NCI-H187 (cell line): ENCODE results near the gene PAPSS2.
A peak's percentile ranks its signal among the peaks of the same experiment; 100 is the strongest.

Source experiments
- DNase-seq, 2 experiments: peaks; one replicate each; lab custom pipeline; 2025; lab: John Stamatoyannopoulos, UW

PAPSS2 gene

GRCh38 chr10:87750001-87750671 is 90.5 kb downstream of the PAPSS2 start:
- DNase-seq: peak in 1 of 2 experiments; percentile 36

DNA sequence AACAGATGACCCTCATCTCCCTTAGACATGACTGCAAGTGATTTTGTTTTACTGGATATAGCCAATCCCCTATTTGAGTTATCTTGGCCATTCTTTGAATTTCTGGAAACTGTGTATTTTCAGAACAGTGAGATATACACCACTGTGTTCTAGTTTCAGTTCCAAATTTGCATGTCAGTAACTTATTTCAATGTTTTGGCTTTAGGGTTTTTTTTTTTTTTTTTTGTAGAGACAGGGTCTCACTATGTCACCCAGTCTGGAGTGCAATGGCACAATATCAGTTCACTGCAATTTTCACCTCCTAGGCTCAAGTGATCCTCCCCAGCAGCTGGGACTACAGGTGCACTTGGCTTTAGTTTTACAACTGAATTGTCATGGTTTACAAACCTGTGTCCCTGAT is 91.1 kb downstream of the PAPSS2 start:
- DNase-seq: no peak

DNA sequence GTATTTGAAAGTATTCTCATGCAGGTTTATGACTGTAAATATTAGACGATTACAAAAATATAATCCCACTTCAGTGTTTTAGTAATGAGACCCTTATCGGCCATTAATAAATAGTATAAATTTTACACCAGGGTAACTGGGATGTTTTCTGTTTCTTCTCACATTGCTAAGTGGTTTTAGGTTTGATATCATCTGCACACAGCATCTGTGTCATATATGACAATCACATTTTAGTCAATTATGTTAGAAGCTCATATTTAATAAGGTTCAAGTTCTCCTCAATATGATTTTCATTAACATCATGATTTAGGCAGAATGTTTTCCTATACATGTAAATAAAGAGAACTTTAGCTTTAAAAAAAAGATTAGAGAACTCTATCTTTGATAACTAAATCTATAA is 91.6 kb downstream of the PAPSS2 start:
- no peak for DNase-seq

DNA sequence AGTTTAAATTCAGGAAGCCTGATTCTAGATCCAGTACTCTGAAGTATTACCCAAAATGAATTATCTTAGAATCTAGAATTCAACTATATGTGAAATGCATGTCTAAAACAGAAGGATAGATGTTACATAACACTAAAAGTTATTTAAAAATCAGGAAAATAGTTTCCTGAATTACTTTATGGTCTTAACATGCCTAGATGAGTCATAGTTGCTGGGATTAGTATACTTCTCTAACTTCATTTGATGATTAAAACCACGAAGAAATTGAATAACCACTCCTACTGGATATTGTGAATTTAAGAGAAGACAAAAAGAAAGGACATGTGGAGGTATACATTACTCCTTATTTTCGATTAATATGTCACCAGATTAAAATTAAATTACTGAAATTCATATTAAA is 92.9 kb downstream of the PAPSS2 start:
- no peak for DNase-seq

- DNase-seq: no peak
Measured at GRCh38 chr10:87753995-87754866, 94.6 kb downstream of the PAPSS2 start.

DNA sequence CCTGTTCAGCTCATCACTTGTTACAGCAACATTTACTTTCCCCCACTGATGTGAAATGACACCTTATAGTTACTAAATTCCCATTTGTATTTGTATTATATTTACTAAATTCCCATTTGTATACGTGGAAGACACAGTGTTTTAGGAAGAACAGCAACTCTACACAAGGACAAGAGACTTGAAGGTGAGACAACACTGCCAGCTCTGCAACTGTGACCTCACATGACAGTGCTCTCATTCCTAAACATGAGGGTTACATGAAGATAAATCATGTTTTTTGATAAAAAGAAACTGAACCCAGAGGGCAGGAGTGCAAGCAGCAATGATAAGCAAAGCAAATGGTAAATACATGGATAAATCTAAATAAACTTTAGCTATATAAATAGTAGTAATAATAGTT is 98.0 kb downstream of the PAPSS2 start:
- DNase-seq: no peak

DNA sequence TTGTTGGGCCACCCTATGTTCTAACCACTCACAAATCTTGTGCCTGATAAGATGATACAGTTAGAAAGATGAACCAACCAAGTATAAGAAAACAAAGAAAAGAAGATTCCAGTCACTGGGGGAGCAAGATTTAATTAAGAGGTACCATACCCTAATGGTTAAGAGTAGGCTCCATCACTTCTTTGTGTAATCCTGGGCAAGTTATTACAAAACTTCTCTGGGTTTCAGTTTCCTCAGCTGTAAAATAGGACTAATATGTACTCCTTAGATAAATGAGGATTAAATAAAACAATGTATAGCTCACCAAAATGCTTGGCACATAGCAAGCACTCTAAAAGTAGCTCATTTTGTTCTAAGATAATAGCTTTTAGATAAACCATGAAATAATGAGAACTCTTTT is 99.9 kb downstream of the PAPSS2 start:
- DNase-seq: no peak

DNA sequence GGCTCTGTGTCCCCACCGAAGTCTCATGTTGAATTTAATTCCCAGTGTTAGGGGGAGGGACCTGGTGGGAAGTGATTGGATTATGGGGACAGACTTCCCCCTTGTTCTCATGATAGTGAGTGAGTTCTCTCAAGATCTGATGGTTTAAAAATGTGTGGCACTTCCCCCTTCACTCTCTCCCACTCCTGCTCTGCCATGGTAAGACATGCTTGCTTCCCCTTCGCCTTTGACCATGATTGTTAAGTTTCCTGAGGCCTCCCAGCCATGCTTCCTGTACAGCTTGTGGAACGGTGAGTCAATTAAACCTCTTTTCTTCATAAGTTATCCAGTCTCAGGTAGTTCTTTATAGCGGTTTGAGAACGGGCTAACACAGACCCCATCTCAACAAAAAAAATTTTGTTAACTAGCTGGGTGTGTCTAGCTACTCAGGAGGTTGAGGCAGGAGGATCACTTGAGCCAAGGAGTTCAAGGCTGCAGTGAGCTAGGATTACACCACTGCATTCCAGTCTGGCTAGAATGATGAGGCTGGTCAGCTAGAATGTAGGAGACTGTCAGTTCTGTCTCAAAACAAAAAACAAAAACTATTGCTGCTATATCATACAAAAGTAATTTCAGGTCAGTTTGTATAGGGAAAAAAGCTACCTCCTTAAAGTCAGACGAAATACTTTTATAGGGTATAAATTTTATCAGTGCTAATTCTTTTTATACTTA is 100.7 kb downstream of the PAPSS2 start:
- DNase-seq: no peak

DNA sequence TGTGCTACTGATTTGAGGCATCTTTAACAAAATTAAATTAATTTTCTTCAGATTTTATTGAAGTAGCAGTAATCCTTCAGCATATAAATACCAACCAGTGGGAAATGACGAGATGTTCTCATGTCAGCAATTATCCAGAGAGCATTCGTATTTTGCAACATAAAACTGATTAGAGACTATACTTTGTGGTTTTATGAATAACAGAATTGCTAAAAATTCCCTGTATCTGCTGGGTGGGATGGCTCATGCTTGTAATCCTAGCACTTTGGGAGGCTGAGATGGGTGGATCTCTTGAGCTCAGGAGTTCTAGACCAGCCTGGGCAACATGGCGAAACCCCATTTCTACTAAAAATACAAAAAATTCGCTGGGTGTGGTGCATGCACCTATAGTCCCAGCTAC is 101.5 kb downstream of the PAPSS2 start:
- DNase-seq: no peak

GRCh38 chr10:87761892-87762291 is 102.2 kb downstream of the PAPSS2 start:
- DNase-seq: no peak

DNA sequence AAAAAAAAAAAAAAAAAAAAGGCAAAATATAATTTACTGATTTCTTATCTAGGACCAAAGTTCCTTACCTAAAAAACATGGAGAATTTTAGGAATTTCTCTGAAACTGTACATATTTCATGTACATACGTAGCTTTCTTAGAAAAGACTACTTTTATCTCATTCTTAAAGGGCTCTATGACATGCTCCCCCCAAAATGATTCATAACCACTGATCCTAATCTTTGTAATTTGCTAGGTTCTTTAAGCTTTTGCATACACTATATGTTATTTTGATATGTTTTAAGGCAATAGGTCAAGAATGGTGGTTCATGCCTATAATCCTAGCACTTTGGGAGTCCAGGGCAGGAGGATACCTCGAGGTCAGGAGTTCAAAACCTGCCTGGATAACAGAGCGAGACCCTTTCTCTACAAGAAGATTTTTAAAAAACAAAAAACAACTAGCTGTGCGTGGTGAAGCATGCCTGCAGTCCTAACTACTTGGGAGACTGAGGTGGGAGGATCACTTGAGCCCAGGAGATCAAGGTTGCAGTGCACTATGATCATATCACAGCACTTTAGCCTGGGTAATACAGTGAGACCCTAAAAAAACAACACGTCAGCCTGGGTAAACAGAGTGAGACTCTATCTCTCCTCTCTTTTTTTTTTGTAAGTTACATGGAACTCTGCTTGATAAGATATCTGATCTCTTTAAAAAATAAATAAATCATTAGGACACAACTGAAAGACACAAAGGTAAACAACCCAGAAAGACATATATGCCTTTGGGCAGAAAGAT is 103.6 kb downstream of the PAPSS2 start:
- no peak for DNase-seq

DNA sequence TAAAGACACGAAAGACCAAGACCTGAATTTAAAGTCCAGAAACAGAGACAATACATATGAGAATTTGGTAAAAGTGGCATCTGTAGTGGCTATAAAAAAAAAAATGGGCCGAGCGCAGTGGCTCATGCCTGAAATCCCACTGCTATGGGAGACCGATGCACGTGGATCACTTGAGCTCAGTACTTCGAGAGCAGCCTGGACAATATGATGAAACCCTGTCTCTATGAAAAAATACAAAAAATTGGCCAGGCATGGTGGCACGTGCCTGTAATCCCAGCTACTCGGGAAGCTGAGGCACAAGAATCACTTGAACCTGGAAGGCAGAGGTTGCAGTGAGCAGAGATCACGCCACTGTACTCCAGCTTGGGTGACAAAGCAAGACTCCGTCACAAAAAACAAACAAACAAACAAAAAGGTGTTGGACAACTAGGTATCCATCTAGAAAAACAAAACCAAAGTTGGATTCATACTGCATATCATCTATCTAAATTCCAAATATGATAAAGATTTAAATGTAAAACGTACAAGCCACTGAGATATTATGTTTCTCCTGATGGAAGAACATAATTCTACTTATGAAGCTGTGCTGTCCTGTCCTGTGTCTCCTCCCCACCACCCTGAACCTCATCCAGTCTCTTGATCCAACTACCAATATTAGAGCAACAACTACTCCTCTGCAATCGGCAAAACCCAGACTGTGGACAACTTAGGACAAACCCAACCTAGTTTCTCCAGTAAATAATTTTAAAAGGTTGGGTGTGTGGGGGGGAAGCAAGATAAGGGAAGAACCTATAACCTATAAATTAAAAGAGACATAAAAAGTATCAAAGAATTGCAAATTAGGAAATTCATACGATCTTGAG is 104.6 kb downstream of the PAPSS2 start:
- DNase-seq: no peak

DNA sequence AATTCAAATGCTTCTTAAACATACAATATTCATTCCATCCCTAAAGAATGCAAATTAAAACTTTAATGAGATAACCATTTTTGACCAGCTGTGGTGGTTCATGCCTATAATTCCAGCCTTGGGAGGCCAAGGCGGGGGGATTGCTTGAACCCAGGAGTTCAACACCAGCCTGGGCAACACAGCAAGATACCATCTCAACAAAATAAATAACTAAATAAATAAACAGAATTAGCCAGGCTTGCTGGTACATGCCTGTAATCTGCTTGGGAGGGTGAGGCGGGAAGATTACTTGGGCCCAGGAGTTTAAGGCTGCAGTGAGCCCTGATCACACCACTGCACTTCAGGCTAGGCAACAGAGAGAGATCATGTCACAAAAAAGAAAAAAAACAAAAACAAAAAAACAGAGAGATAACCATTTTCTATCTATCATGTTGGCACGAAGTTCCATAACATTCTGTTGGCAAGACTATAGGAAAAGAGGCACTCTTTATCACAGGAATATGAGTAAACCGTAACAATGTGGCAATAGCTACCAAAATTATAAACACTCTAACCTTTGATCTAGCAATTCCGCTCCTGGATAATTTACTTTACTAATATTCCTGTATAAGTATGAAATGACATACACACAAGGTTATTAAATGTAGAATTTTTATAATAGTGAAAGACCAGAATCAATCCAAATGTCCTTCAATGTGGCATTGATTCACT is 106.1 kb downstream of the PAPSS2 start:
- DNase-seq: no peak

DNA sequence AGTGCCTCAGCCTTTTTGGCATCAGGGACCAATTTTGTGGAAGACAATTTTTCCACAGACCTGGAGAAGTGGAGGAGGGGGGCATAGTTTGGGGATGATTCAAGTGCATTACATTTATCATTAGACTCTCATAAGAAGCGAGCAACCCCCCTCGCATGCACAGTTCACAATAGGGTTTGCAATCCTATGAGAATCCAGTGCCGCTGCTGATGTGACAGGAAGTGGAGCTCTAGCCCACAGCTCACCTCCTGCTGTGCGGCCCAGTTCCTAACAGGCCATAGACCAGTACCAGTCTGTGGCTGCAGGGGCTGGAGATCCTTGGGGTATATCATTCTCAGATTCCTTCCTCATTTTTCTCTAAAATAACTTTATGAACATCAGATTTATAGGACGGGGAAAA is 107.6 kb downstream of the PAPSS2 start:
- no peak for DNase-seq

GRCh38 chr10:87771871-87772500 is 112.3 kb downstream of the PAPSS2 start:
- DNase-seq: no peak

DNA sequence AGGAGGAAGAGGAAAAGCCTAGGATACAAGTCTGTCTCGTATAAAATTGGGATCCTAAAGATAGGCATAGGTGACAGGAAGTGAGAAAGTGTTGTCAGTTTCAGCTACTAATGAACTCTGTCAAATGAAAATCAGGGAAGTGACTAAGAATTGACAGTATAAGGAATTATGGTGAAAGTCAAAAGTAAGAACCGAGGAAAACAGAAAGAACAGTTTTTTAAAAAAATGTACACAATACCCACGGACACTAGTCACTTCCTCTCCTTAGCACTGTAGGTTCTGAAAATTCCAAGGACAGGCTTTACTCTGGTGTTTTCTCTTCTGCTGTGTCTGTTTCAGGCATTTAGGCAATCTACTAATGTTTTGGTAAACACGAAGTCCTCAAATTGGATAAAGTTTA is 116.1 kb downstream of the PAPSS2 start:
- no peak for DNase-seq

DNA sequence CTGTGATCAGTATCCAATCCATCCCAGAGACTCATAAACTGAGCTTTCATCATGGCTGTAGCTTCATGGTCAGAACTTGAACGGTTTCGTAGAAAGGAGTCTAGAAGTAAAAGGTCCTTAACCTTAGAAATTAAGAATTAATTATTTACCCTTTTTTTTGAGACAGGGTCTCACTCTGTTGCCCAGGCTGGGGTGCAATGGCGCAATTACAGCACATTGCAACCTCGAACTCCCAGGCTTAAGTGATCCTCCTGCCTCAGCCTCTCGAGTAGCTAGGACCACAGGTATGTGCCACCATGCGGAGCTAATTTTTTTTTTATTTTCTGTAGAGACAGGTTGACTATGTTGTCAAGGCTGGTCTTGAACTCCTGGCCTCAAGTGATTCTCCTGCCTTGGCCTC is 116.7 kb downstream of the PAPSS2 start:
- DNase-seq: no peak

DNA sequence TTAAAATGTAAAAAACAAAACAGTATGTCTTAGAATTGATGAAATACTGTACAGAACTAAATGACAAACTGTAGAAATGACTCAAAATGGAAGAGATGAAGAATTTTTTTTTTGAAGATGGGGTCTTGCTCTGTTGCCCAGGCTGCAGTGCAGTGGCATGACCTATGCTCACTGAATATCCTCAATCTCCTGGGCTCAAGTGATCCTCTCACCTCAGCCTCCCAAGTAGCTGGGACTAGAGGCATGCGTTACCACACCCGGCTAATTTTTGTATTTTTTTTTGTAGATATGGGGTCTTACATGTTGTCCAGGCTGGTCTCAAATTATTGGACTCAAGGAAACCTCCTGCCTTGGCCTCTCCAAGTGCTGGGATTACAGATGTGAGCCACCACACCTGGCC is 121.9 kb downstream of the PAPSS2 start:
- no peak for DNase-seq

DNA sequence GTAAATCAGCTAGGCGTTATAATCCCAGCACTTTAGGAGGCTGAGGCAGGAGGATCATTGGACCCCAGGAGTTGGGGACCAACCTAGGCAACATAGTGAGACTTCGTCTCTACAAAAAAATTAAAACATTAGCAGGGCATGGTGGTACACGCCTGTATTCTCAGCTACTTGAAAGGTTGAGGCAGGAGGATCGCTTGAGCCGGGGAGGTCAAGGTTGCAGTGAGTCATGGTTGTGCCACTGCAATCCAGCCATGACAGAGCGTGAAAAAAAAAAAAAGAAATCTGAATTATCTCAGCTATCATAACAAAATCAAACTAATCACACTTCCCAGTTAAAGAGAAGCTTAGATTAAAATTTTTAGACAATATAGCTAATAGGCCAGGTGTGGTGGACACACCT is 123.0 kb downstream of the PAPSS2 start:
- DNase-seq: no peak

- DNase-seq: no peak
Measured at GRCh38 chr10:87786421-87786820, 126.7 kb downstream of the PAPSS2 start.
